Muscle layer of duodenum (tissue), 2 donors: ENCODE results near the gene SLC2A9.
A peak's percentile ranks its signal among the peaks of the same experiment; 100 is the strongest.

ENCODE experiments used
- H3K27ac ChIP-seq: one replicate; pipeline ENCODE4 v1.7.0; 2013; ENCODE audit warnings: mild to moderate bottlenecking, low read length
- H3K27me3 ChIP-seq: one replicate; pipeline ENCODE4 v1.7.0; 2013; ENCODE audit warnings: low read depth, mild to moderate bottlenecking, control low read depth, low read length
- H3K36me3 ChIP-seq, 2 donors: one replicate each; pipeline ENCODE4 v1.7.0; 2013; ENCODE audit warnings: low read length in 2 of 2, control low read depth in 1 of 2, mild to moderate bottlenecking in 1 of 2; ENCODE audit not compliant: insufficient read depth in 2 of 2, control insufficient read depth in 1 of 2
- H3K4me1 ChIP-seq, 2 donors: one replicate each; pipeline ENCODE4 v1.7.0; 2013; ENCODE audit warnings: low read length in 2 of 2, mild to moderate bottlenecking in 2 of 2, control low read depth in 1 of 2, moderate library complexity in 1 of 2; ENCODE audit not compliant: insufficient read depth in 2 of 2, control insufficient read depth in 1 of 2
- H3K4me3 ChIP-seq, 2 donors: one replicate each; pipeline ENCODE4 v1.7.0; 2013; ENCODE audit warnings: low read length in 2 of 2, low read depth in 1 of 2, mild to moderate bottlenecking in 1 of 2
- H3K9me3 ChIP-seq, 2 donors: one replicate each; pipeline ENCODE4 v1.7.0; 2013; ENCODE audit warnings: low read length in 2 of 2, control low read depth in 1 of 2, mild to moderate bottlenecking in 1 of 2; ENCODE audit not compliant: control insufficient read depth in 1 of 2
- donor health status: healthy.

SLC2A9 gene

GRCh38 chr4:10006601-10007435, 14.5 kb downstream of the SLC2A9 start:
- H3K4me3 ChIP-seq = no peak overlapping the region
- H3K27me3 ChIP-seq = no peaks in the 10 kb centered on the region
- H3K36me3 ChIP-seq = no peaks in the 10 kb centered on the region
- peaks cover 27 to 29% of the 10 kb centered on the region in 2 donors for H3K4me1 ChIP-seq
- H3K27ac ChIP-seq = peak overlapping the region; percentile 48
- no peaks in the 10 kb centered on the region for H3K9me3 ChIP-seq

- H3K9me3 ChIP-seq = no peaks in the 10 kb centered on the region
- H3K27me3 ChIP-seq = no peaks in the 10 kb centered on the region
- H3K36me3 ChIP-seq = no peaks in the 10 kb centered on the region
- peaks cover 29% of the 10 kb centered on the region in 2 donors for H3K4me1 ChIP-seq
- no peak overlapping the region for H3K4me3 ChIP-seq
- H3K27ac ChIP-seq = peak overlapping the region; percentile 48
Observed at GRCh38 chr4:10006231-10006600, 15.1 kb downstream of the SLC2A9 start.

- H3K27ac ChIP-seq = no peak overlapping the region
Observed at GRCh38 chr4:10005632-10006031, 15.7 kb downstream of the SLC2A9 start.

DNA sequence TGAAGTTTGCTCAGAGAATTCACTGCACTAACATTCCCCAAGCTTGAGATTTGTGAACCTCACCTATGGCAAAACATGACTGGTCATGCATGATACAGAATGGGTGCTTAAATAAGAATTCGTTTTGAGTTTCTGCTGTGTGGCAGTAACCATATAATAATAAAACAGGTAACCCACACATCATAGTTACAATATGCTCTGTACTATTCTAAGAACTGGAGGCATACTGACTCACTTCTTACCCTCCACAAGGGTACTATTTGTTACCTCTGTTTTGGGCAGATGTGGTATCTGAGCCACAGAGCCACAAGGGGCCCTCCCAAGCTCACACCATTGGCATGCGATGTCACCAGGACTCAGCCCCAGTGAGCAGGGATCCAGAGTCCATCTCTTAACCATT, 17.6 kb downstream of the SLC2A9 start:
- no peak overlapping the region for H3K27ac ChIP-seq
- no peaks in the 10 kb centered on the region for H3K27me3 ChIP-seq
- no peaks in the 10 kb centered on the region for H3K36me3 ChIP-seq
- H3K4me1 ChIP-seq = peaks cover 27 to 29% of the 10 kb centered on the region in 2 donors
- H3K4me3 ChIP-seq = no peak overlapping the region
- H3K9me3 ChIP-seq = no peaks in the 10 kb centered on the region

More at GRCh38 chr4:10005632-10006031, 15.7 kb downstream of the SLC2A9 start:
- Histone ChIP-seq H3K9me3 (no peaks in the 10 kb centered on the region), H3K27me3 (no peaks in the 10 kb centered on the region), H3K36me3 (no peaks in the 10 kb centered on the region), H3K4me3 (no peak overlapping the region), H3K4me1 (peaks cover 29% of the 10 kb centered on the region in 2 donors)

- Histone ChIP-seq H3K27me3 (no peaks in the 10 kb centered on the region), H3K4me1 (peaks cover 16% of the 10 kb centered on the region in 2 donors), H3K4me3 (no peak overlapping the region), H3K9me3 (no peaks in the 10 kb centered on the region), H3K36me3 (no peaks in the 10 kb centered on the region), H3K27ac (no peak overlapping the region)
Observed at GRCh38 chr4:10002278-10002677, 19.0 kb downstream of the SLC2A9 start.

DNA sequence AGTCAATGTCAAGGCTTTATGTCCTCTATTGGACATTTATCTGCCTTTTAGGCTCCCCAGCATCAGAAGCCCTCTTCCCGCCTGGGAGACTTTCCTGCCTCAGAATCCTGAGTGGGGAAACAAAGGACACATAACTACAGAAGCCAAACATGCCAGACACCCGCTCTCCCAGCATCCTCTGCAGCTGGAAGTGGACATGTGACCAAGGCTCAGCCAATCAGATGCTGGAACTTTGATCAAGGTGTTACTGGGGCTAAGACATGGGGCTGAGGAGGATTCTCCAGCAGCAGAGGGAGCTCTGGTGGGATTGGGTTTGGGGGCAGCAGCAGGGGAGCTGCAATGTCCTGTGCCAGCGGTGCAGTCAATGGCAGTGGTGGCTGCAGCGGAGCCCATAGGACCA, 19.5 kb downstream of the SLC2A9 start:
- Histone ChIP-seq H3K4me3 (no peak overlapping the region), H3K27ac (no peak overlapping the region), H3K27me3 (no peaks in the 10 kb centered on the region), H3K4me1 (peaks cover 10 to 16% of the 10 kb centered on the region in 2 donors), H3K36me3 (no peaks in the 10 kb centered on the region), H3K9me3 (no peaks in the 10 kb centered on the region)

- Histone ChIP-seq H3K27ac (no peak overlapping the region), H3K4me1 (peaks cover 0 to 6% of the 10 kb centered on the region in 2 donors), H3K9me3 (no peaks in the 10 kb centered on the region), H3K4me3 (no peak overlapping the region), H3K36me3 (no peaks in the 10 kb centered on the region), H3K27me3 (no peaks in the 10 kb centered on the region)
Observed at GRCh38 chr4:9999956-10000561, 21.2 kb downstream of the SLC2A9 start.

DNA sequence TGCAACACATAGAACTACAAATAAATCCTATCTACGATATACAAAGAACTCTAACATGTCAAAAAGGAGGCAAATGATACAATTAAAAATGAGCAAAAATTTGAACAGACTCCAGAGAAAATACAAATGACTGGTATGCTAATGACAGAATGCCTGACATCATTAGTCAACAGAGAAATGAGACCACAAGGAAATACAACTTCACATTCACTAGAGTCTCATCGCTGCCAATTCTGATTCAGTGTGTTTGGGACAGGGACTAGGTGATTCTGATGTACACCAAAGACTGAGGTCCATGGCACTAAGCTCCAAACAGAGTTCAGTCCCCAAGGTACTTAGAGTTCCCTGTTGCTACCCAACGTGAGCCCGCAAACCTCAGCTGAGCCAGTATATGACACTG, 23.4 kb downstream of the SLC2A9 start:
- no peak overlapping the region for H3K4me3 ChIP-seq
- H3K9me3 ChIP-seq = no peaks in the 10 kb centered on the region
- no peak overlapping the region for H3K27ac ChIP-seq
- H3K4me1 ChIP-seq = peaks cover 0 to 6% of the 10 kb centered on the region in 2 donors
- peaks cover 0 to 4% of the 10 kb centered on the region in 2 donors for H3K36me3 ChIP-seq
- H3K27me3 ChIP-seq = no peaks in the 10 kb centered on the region

- Histone ChIP-seq H3K27ac (no peak overlapping the region), H3K4me3 (no peak overlapping the region)
Observed at GRCh38 chr4:9996319-9997110, 24.8 kb downstream of the SLC2A9 start.

GRCh38 chr4:9994246-9994847, 26.9 kb downstream of the SLC2A9 start:
- H3K4me1 ChIP-seq = no peaks in the 10 kb centered on the region
- no peaks in the 10 kb centered on the region for H3K9me3 ChIP-seq
- no peak overlapping the region for H3K4me3 ChIP-seq
- no peak overlapping the region for H3K27ac ChIP-seq
- peaks cover 0 to 6% of the 10 kb centered on the region in 2 donors for H3K36me3 ChIP-seq
- no peaks in the 10 kb centered on the region for H3K27me3 ChIP-seq

More at GRCh38 chr4:9996319-9997110, 24.8 kb downstream of the SLC2A9 start:
- H3K9me3 ChIP-seq = no peaks in the 10 kb centered on the region
- H3K27me3 ChIP-seq = no peaks in the 10 kb centered on the region
- H3K4me1 ChIP-seq = no peaks in the 10 kb centered on the region
- peaks cover 0 to 6% of the 10 kb centered on the region in 2 donors for H3K36me3 ChIP-seq
